Fibroblast of pulmonary artery (primary cell): ENCODE results near the gene NLRP5.
"Not testable (repeated sequence)": the region's sequence is repeated elsewhere in the genome, so short reads cannot be mapped to it uniquely, and the experiment has no call there.

Experiments
- DNase-seq: peaks from one replicate; pipeline ENCODE4 v3.0.0-alpha.2; 2010; ENCODE audit warnings: low read depth
- H3K4me3 ChIP-seq: replicated peaks from 2 replicates; pipeline ENCODE4 v1.5.1; 2011; ENCODE audit warnings: low read depth, mild to moderate bottlenecking, control low read depth, low read length, moderate library complexity
- TF ChIP-seq, protein P1 (sequence below): IDR thresholded peaks from 2 replicates; pipeline ENCODE4 v1.5.1; 2011; ENCODE audit warnings: mild to moderate bottlenecking, control low read depth, low read length, inconsistent platforms; ENCODE audit errors: missing control alignments

Gene NLRP5

DNA sequence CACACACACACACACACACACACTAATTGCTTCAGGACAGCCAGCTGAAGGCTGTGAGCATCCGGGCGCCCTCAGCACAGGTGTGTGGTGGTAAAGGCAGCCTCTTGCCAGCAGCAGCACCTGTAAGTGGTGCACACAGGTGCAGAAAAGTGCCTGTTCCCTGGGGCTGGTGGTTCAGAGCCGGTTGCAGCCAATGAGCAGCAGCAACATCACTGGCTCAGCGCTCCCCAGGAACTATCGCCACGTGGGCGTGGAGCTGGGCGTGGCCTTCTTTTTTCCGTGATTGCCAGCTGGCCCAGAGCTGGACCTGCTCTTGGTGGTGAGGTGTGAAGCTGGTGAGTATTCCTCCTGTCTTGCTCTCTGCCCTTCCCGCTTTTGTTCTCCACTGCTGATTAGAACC lies at the start of gene NLRP5:
NLRP5 (plus strand) TSS at position 289 of the 400 bp plus-strand sequence.
- no peak for DNase-seq
- TF ChIP-seq, protein P1, sequence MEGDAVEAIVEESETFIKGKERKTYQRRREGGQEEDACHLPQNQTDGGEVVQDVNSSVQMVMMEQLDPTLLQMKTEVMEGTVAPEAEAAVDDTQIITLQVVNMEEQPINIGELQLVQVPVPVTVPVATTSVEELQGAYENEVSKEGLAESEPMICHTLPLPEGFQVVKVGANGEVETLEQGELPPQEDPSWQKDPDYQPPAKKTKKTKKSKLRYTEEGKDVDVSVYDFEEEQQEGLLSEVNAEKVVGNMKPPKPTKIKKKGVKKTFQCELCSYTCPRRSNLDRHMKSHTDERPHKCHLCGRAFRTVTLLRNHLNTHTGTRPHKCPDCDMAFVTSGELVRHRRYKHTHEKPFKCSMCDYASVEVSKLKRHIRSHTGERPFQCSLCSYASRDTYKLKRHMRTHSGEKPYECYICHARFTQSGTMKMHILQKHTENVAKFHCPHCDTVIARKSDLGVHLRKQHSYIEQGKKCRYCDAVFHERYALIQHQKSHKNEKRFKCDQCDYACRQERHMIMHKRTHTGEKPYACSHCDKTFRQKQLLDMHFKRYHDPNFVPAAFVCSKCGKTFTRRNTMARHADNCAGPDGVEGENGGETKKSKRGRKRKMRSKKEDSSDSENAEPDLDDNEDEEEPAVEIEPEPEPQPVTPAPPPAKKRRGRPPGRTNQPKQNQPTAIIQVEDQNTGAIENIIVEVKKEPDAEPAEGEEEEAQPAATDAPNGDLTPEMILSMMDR: no peak
- no peak within 1 kb of the TSS for H3K4me3 ChIP-seq

DNA sequence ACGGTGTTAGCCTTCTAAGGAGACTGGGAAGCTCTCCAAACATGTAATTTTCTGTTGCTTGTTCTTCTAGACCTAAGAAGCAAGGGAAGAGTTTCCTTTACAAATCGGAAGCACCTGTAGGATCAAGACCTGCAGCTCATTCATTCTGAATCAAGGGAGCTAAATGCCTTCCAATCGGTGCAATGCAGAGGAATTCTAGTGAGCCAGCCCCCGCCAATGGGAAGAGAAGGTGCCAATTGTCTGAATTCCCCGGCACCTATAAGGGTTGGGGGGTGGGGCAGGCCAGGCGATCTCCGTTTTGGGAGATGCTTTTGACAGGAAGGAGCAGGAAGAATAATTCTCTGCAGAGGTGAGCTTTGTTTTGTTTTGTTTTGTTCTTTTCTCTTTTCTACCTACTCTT lies 47.4 kb upstream of the NLRP5 start:
- no peak for DNase-seq
- H3K4me3 ChIP-seq: no peak overlapping the region
- TF ChIP-seq, protein P1: no peak

DNA sequence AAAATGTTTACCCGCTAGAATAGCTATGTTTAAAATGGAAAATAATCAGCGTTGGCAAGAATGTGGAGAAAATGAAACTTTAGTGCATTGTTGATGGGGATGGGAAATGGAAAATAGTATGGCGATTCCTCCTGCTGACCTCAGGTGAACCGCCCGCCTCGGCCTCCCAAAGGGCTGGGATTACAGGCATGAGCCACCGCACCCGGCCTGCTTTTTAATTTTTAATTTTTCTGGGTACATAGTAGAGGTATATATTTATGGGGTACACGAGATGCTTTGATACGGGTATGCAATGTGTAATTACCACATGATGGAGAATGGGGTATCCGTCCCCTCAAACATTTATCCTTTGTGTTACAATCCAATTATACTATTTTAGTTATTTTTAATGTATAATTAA lies 46.3 kb upstream of the NLRP5 start:
- TF ChIP-seq, protein P1: no peak
- DNase-seq: no peak

DNA sequence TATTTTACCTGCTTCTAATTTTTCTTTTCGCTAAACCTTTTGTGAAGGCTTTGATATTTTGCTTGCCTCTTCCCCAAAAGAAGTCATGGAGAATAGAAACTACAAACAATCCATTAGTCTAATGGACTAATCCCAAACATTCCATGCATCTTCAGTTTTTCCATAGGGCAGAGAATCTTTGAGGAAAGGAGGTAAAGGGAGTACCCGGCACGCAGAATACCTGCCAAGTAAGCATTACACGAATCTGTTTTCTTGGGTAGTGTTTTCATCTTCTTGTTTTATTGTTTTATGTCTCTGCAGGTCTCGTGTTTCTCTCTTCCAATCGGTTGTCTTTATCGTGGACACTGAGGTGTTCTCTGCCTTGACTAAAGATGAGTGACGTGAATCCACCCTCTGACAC lies 39.0 kb upstream of the NLRP5 start, which contains the start of gene NLRP8:
NLRP8 (plus strand) TSS at position 301 of the 400 bp plus-strand sequence.
- TF ChIP-seq, protein P1: no peak
- DNase-seq: no peak
- no peak within 1 kb of the TSS for H3K4me3 ChIP-seq

More for the DNA sequence above, 46.3 kb upstream of the NLRP5 start:
- H3K4me3 ChIP-seq: no peak overlapping the region

DNA sequence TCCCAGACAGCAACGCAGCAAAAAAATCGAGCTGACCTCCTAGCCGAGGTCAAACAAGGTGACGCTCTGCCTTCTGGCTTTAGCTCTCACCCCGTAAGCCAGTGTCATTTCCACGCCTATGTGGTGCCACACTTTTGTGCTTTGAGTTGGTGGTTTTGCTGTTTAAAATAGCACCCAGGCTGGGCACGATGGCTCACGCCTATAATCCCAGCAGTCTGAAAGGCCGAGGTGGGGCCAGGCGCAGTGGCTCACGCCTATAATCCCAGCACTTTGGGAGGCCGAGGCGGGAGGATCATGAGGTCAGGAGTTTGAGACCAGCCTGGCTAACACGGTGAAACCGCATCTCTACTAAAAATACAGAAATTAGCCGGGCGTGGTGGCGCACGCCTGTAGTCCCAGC lies 36.0 kb upstream of the NLRP5 start:
- H3K4me3 ChIP-seq, DNase-seq: not testable (repeated sequence)

DNA sequence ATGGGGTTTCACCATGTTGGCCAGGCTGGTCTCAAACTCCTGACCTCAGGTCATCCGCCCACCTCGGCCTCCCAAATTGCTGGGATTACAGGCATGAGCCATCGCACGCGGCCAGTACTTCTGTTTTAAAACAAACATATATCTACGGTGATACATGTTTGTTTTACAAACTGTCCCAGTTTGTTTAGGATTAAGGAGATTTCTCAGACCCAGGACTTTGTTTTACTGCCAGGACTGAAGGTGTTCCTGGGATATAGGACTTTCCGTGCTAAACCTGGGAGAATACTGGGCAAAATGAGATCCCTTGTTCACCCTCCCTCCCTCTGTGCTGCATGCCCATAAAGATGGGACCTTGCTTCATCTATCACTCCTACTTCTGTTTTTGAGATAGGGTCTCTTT lies 30.1 kb upstream of the NLRP5 start:
- no peak for DNase-seq
- TF ChIP-seq, protein P1: no peak
- H3K4me3 ChIP-seq: no peak overlapping the region

DNA sequence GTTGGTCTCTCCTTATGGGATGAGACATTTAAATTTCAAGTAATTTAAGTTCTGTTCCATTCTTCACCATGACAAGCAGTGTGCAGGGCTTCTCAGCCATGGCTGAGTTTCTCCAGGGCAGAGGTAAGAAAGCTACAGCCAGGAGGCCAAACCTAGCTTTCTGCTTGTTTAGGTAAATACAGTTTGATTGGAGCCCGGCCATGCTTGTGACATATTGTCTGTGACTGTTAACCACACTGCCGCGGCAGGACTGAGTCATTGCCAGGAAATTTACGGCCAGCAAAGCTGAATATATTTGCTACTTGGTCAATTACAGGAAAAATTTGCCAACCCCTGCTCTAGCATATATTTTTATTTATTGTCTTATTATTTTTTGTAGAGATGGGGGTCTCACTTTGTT lies 28.2 kb upstream of the NLRP5 start:
- TF ChIP-seq, protein P1: no peak
- no peak for DNase-seq
- H3K4me3 ChIP-seq: no peak overlapping the region
